ENCODE measurements around the gene MORC3. TPM values are rescaled to one million over a fixed set of nuclear protein-coding genes. Genes with fewer than 3 reads are reported as not detected.

MORC3 gene

Small RNA genes lying within 50 kb of the gene (small RNA-seq; reads per million reads assigned to genes)
- gene ATP5MFP1, result not detected
